Measurements from ENCODE around the gene CNGA4. TPM values are rescaled to one million over a fixed set of nuclear protein-coding genes. Genes with fewer than 3 reads are reported as not detected.

CNGA4 gene
- total and polyA plus RNA-seq, 2 donors (not counting 1 experiment from before 2014, with no cell fraction given), result 0.79 to 1.9 TPM

- intact Hi-C loops (cut with micrococcal nuclease), result loop anchor here (5.0 to 10.0 kb wide), 2 partner anchors 1259 to 1633 kb away; partner anchors contain the start of gene TRIM68
Measured at GRCh38 chr11:6237761-6238302, 1.1 kb upstream of the CNGA4 start.

DNA sequence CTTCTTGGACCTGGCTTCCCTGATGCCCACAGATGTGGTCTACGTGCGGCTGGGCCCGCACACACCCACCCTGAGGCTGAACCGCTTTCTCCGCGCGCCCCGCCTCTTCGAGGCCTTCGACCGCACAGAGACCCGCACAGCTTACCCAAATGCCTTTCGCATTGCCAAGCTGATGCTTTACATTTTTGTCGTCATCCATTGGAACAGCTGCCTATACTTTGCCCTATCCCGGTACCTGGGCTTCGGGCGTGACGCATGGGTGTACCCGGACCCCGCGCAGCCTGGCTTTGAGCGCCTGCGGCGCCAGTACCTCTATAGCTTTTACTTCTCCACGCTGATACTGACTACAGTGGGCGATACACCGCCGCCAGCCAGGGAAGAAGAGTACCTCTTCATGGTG is 1.2 kb downstream of the CNGA4 start:
- H3K9me3 ChIP-seq (ENCODE audit: control extremely low read depth in 1 of 3, control insufficient read depth in 2 of 3, insufficient read depth in 1 of 3, low read length in 2 of 3), result no peaks in the 10 kb centered on the region
- CTCF ChIA-PET, result no interaction called here
- TF ChIP-seq EZH2 (IDR thresholded peaks at IDR 0.05; ENCODE audit: borderline replicate concordance, insufficient read depth, low read depth, low read length, poor library complexity, severe bottlenecking) (no peak), CTCF (IDR thresholded peaks at IDR 0.05) (no peak)
- no peaks in the 10 kb centered on the region for H3K36me3 ChIP-seq (replicated peaks in 1 of 2; ENCODE audit: control extremely low read depth in 1 of 2, control insufficient read depth in 1 of 2, extremely low read depth in 1 of 2, insufficient read depth in 2 of 2, low read length in 1 of 2)
- WGBS (ENCODE audit: insufficient coverage), result 97% methylated on average over 28 of the region's 28 CpGs
- no peaks in the 10 kb centered on the region for H4K20me1 ChIP-seq (ENCODE audit: control insufficient read depth, insufficient read depth, low read length, poor library complexity, severe bottlenecking)
- Mint-ChIP-seq H3K4me1 (peaks cover 3% of the 10 kb centered on the region), H3K9me3 (ENCODE audit: insufficient read depth) (no peaks in the 10 kb centered on the region), H3K4me3 (no peak overlapping the region), H3K27ac (no peak overlapping the region), H3K27me3 (peaks cover 35% of the 10 kb centered on the region)
- H3K27me3 ChIP-seq (replicated peaks in 1 of 4; ENCODE audit: control extremely low read depth in 1 of 4, control insufficient read depth in 3 of 4, insufficient read depth in 4 of 4, low read length in 3 of 4), result peaks cover 0 to 21% (median 4%) of the 10 kb centered on the region in 4 experiments
- H3K4me3 ChIP-seq (ENCODE audit: control extremely low read depth in 1 of 5, extremely low read depth in 1 of 5, insufficient read depth in 1 of 5, low read depth in 2 of 5, low read length in 4 of 5), result no peak overlapping the region
- no peak overlapping the region for H3K27ac ChIP-seq (ENCODE audit: low read length in 2 of 2)
- H2AFZ ChIP-seq (ENCODE audit: insufficient read depth, low read depth, low read length, poor library complexity, severe bottlenecking), result no peak overlapping the region
- H3K4me2 ChIP-seq (replicated peaks; ENCODE audit: low read depth, low read length, poor library complexity, severe bottlenecking), result no peak overlapping the region
- ATAC-seq (ENCODE audit: low read depth) (no peak), DNase-seq (no peak)
- intact Hi-C loops (cut with micrococcal nuclease), result no loop called here
- no peak overlapping the region for H3K9ac ChIP-seq (ENCODE audit: low read length)
- no peaks in the 10 kb centered on the region for H3K79me2 ChIP-seq (ENCODE audit: control insufficient read depth, insufficient read depth, low read length)
- POLR2A ChIA-PET, result no interaction called here
- H3K4me1 ChIP-seq (ENCODE audit: control insufficient read depth in 2 of 2, insufficient read depth in 2 of 2, low read length in 2 of 2), result peaks cover 0 to 4% of the 10 kb centered on the region in 2 donors

More at GRCh38 chr11:6237761-6238302, 1.1 kb upstream of the CNGA4 start:
- no peak overlapping the region for H3K4me3 ChIP-seq (ENCODE audit: control extremely low read depth in 1 of 5, extremely low read depth in 1 of 5, insufficient read depth in 1 of 5, low read depth in 2 of 5, low read length in 4 of 5)
- DNase-seq (no peak), ATAC-seq (ENCODE audit: low read depth) (no peak)
- ChIA-PET CTCF (no interaction called here), POLR2A (no interaction called here)
- no peaks in the 10 kb centered on the region for H4K20me1 ChIP-seq (ENCODE audit: control insufficient read depth, insufficient read depth, low read length, poor library complexity, severe bottlenecking)
- H3K27me3 ChIP-seq (replicated peaks in 1 of 4; ENCODE audit: control extremely low read depth in 1 of 4, control insufficient read depth in 3 of 4, insufficient read depth in 4 of 4, low read length in 3 of 4), result peaks cover 0 to 21% (median 3%) of the 10 kb centered on the region in 4 experiments
- H3K4me1 ChIP-seq (ENCODE audit: control insufficient read depth in 2 of 2, insufficient read depth in 2 of 2, low read length in 2 of 2), result peaks cover 7 to 13% of the 10 kb centered on the region in 2 donors
- H3K4me1 Mint-ChIP-seq, result peaks cover 21% of the 10 kb centered on the region
- no peak overlapping the region for H3K4me3 Mint-ChIP-seq
- H3K27me3 Mint-ChIP-seq, result peaks cover 19% of the 10 kb centered on the region
- no peak overlapping the region for H3K27ac Mint-ChIP-seq
- H3K9me3 Mint-ChIP-seq (ENCODE audit: insufficient read depth), result no peaks in the 10 kb centered on the region
- 95% methylated on average over 3 of the region's 5 CpGs for WGBS (ENCODE audit: insufficient coverage)
- no peak overlapping the region for H3K4me2 ChIP-seq (replicated peaks; ENCODE audit: low read depth, low read length, poor library complexity, severe bottlenecking)
- H3K36me3 ChIP-seq (replicated peaks in 1 of 2; ENCODE audit: control extremely low read depth in 1 of 2, control insufficient read depth in 1 of 2, extremely low read depth in 1 of 2, insufficient read depth in 2 of 2, low read length in 1 of 2), result no peaks in the 10 kb centered on the region
- peaks cover 16% of the 10 kb centered on the region for H3K79me2 ChIP-seq (ENCODE audit: control insufficient read depth, insufficient read depth, low read length)
- no peak overlapping the region for H2AFZ ChIP-seq (ENCODE audit: insufficient read depth, low read depth, low read length, poor library complexity, severe bottlenecking)
- no peak overlapping the region for H3K27ac ChIP-seq (ENCODE audit: low read length in 2 of 2)
- no peaks in the 10 kb centered on the region for H3K9me3 ChIP-seq (ENCODE audit: control extremely low read depth in 1 of 3, control insufficient read depth in 2 of 3, insufficient read depth in 1 of 3, low read length in 2 of 3)
- no peak for TF ChIP-seq EZH2 (IDR thresholded peaks at IDR 0.05; ENCODE audit: borderline replicate concordance, insufficient read depth, low read depth, low read length, poor library complexity, severe bottlenecking)
- no peak for TF ChIP-seq CTCF (IDR thresholded peaks at IDR 0.05)
- no peak overlapping the region for H3K9ac ChIP-seq (ENCODE audit: low read length)

Measured in B cell (primary cell).